HG03159 (cell line): ENCODE results near the gene PNKP.

ENCODE experiments used
- ATAC-seq: cut with Tn5 transposase; IDR thresholded peaks from one replicate; pipeline ENCODE4 v1.9.1; 2021; ENCODE audit warnings: mild to moderate bottlenecking, moderate library complexity; ENCODE audit not compliant: unreplicated experiment

Gene PNKP

GRCh38 chr19:49847731-49848696 lies 19.4 kb downstream of the PNKP start:
- no peak for ATAC-seq

- ATAC-seq: no peak
Observed at GRCh38 chr19:49846408-49846807, 21.0 kb downstream of the PNKP start.

GRCh38 chr19:49845414-49845813 lies 22.0 kb downstream of the PNKP start:
- no peak for ATAC-seq

GRCh38 chr19:49844138-49845095 lies 23.0 kb downstream of the PNKP start:
- ATAC-seq: no peak

GRCh38 chr19:49843265-49843664 lies 24.1 kb downstream of the PNKP start:
- ATAC-seq: no peak

- no peak for ATAC-seq
Observed at GRCh38 chr19:49840736-49841249, 26.6 kb downstream of the PNKP start.

GRCh38 chr19:49840321-49840720 lies 27.1 kb downstream of the PNKP start:
- ATAC-seq: no peak

- no peak for ATAC-seq
Observed at GRCh38 chr19:49839713-49840112, 27.7 kb downstream of the PNKP start.

- ATAC-seq: no peak
Observed at GRCh38 chr19:49838885-49839588, 28.3 kb downstream of the PNKP start.

GRCh38 chr19:49837425-49837824 lies 30.0 kb downstream of the PNKP start:
- ATAC-seq: no peak

- no peak for ATAC-seq
Observed at GRCh38 chr19:49837009-49837310, 30.4 kb downstream of the PNKP start.

GRCh38 chr19:49836176-49837008 lies 31.0 kb downstream of the PNKP start:
- no peak for ATAC-seq

- no peak for ATAC-seq
Observed at GRCh38 chr19:49835562-49835961, 31.8 kb downstream of the PNKP start.

- ATAC-seq: no peak
Observed at GRCh38 chr19:49833599-49833998, 33.8 kb downstream of the PNKP start.

- no peak for ATAC-seq
Observed at GRCh38 chr19:49832556-49832955, 34.8 kb downstream of the PNKP start.

GRCh38 chr19:49831592-49831991 lies 35.8 kb downstream of the PNKP start:
- no peak for ATAC-seq

- no peak for ATAC-seq
Observed at GRCh38 chr19:49830766-49831165, 36.6 kb downstream of the PNKP start.

GRCh38 chr19:49829721-49830120 lies 37.7 kb downstream of the PNKP start:
- no peak for ATAC-seq

GRCh38 chr19:49829200-49829599 lies 38.2 kb downstream of the PNKP start:
- ATAC-seq: no peak

GRCh38 chr19:49827034-49827433 lies 40.3 kb downstream of the PNKP start:
- no peak for ATAC-seq
